Activated CD8-positive, alpha-beta T cell treated with anti-CD3 and anti-CD28 coated beads for 36 hours (primary cell): ENCODE data around the gene MTMR3. TPM values are rescaled to one million over a fixed set of nuclear protein-coding genes. Genes with fewer than 3 reads are reported as not detected.
A peak's percentile ranks its signal among the peaks of the same experiment; 100 is the strongest.

Experiments used
- ATAC-seq: fragments of 200-7000 bp; cut with Tn5 transposase; one replicate; pipeline ENCODE4 v1.10.0; 2021; ENCODE audit warnings: mild to moderate bottlenecking, moderate library complexity
- CTCF ChIA-PET: fragments of 350-600 bp; sonication (Branson Sonifier 250); formaldehyde crosslinking; loops from one replicate; lab custom pipeline; 2021; ENCODE audit warnings: antibody characterized with exemption; lab: Charles Lee
- POLR2A ChIA-PET: fragments of 350-600 bp; sonication (Branson Sonifier 250); formaldehyde crosslinking; loops from one replicate; lab custom pipeline; 2021; ENCODE audit warnings: antibody characterized with exemption; lab: Charles Lee
- DNase-seq: peaks from one replicate; pipeline ENCODE4 v3.0.0-alpha.2; 2020
- H3K27ac Mint-ChIP-seq: one replicate; pipeline ENCODE4 v1.8.0; 2021; ENCODE audit warnings: mild to moderate bottlenecking, mixed read lengths
- H3K27me3 Mint-ChIP-seq: one replicate; pipeline ENCODE4 v1.8.0; 2021; ENCODE audit warnings: mixed read lengths
- H3K36me3 Mint-ChIP-seq: one replicate; pipeline ENCODE4 v1.8.0; 2021; ENCODE audit warnings: low read depth, mixed read lengths
- H3K4me1 Mint-ChIP-seq: one replicate; pipeline ENCODE4 v1.8.0; 2021; ENCODE audit warnings: low read depth, mixed read lengths
- H3K4me3 Mint-ChIP-seq: one replicate; pipeline ENCODE4 v1.8.0; 2021; ENCODE audit warnings: mild to moderate bottlenecking, moderate library complexity, mixed read lengths
- H3K9me3 Mint-ChIP-seq: one replicate; pipeline ENCODE4 v1.8.0; 2021; ENCODE audit warnings: mixed read lengths
- intact Hi-C: fragments of 100-400 bp; cut with micrococcal nuclease; formaldehyde crosslinking; loops from one replicate; pipeline ENCODE4 v1.10.0; 2022
- total RNA-seq, 2 experiments: library from RNA; stranded (reverse); gene quantifications; one replicate each; pipeline ENCODE4 v1.2.3, GENCODE V29; 2021
- TF ChIP-seq, protein P1 (sequence below): fragments of 200-600 bp; IDR thresholded peaks from one replicate; pipeline ENCODE4 v1.8.0; 2022; ENCODE audit warnings: antibody characterized with exemption, mild to moderate bottlenecking

The MTMR3 gene
- total RNA-seq, 2 experiments from 2014 or later = 19.5 to 21.3 TPM

DNA sequence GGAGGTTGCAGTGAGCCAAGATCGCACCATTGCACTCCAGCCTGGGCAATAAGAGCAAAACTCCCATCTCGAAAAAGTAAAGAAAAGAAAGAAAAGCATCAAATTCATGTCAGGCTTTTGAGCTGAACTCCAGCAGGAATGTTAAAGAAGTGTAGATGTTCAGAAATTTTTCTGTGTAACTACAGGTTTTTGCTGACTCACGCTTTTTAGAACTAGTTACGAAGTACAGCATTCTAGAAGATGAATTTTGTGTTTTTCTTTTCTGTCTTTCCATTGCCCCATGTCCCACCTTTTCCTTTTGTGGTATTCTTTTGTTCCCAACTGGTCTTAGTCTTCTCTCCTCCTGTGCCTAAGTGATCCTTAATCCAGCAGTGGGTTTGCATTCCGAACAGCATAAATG lies 141.3 kb downstream of the MTMR3 start:
- TF ChIP-seq, protein P1, sequence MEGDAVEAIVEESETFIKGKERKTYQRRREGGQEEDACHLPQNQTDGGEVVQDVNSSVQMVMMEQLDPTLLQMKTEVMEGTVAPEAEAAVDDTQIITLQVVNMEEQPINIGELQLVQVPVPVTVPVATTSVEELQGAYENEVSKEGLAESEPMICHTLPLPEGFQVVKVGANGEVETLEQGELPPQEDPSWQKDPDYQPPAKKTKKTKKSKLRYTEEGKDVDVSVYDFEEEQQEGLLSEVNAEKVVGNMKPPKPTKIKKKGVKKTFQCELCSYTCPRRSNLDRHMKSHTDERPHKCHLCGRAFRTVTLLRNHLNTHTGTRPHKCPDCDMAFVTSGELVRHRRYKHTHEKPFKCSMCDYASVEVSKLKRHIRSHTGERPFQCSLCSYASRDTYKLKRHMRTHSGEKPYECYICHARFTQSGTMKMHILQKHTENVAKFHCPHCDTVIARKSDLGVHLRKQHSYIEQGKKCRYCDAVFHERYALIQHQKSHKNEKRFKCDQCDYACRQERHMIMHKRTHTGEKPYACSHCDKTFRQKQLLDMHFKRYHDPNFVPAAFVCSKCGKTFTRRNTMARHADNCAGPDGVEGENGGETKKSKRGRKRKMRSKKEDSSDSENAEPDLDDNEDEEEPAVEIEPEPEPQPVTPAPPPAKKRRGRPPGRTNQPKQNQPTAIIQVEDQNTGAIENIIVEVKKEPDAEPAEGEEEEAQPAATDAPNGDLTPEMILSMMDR = no peak
- H3K27me3 Mint-ChIP-seq = no peaks in the 10 kb centered on the region
- DNase-seq (no peak), ATAC-seq (no peak)
- H3K4me3 Mint-ChIP-seq = no peak overlapping the region
- intact Hi-C loops = no loop called here
- CTCF ChIA-PET = interaction anchor here (0.7 to 3.1 kb wide), 2 partner anchors 19 to 399 kb away, joined by 3 to 11 read pairs; no protein-coding TSS in a partner anchor
- H3K27ac Mint-ChIP-seq = no peak overlapping the region
- H3K4me1 Mint-ChIP-seq = peaks cover 12% of the 10 kb centered on the region
- POLR2A ChIA-PET = no interaction called here
- H3K9me3 Mint-ChIP-seq = no peaks in the 10 kb centered on the region
- peaks cover 33% of the 10 kb centered on the region for H3K36me3 Mint-ChIP-seq

DNA sequence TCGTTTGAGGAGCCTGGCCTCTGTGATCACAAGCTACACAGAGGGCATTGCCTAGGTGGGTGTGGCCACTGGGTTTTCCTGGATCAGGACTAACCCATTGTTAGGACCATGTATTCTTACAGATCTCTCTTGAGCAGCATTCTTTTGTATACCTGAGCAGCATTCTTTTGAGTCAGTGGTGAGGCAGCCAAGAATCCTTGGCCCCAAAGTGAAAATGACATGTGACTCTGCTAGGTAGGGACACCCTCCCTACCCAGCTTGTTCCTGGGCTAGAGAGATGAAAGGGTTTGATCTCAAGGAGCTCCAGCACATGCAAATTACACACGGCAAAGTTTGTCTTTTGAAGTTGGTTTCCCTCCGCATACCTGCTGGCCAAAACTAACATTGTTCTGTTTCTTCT lies 142.2 kb downstream of the MTMR3 start:
- POLR2A ChIA-PET = no interaction called here
- Mint-ChIP-seq H3K4me1 (peaks cover 12% of the 10 kb centered on the region), H3K27me3 (no peaks in the 10 kb centered on the region), H3K36me3 (peaks cover 27% of the 10 kb centered on the region), H3K9me3 (no peaks in the 10 kb centered on the region), H3K27ac (peak overlapping the region; percentile 7), H3K4me3 (no peak overlapping the region)
- DNase-seq (no peak), ATAC-seq (no peak)
- intact Hi-C loops = no loop called here
- TF ChIP-seq, protein P1 = no peak
- CTCF ChIA-PET = interaction anchor here (1.3 to 3.1 kb wide), 2 partner anchors 20 to 176 kb away, joined by 3 to 11 read pairs; no protein-coding TSS in a partner anchor

DNA sequence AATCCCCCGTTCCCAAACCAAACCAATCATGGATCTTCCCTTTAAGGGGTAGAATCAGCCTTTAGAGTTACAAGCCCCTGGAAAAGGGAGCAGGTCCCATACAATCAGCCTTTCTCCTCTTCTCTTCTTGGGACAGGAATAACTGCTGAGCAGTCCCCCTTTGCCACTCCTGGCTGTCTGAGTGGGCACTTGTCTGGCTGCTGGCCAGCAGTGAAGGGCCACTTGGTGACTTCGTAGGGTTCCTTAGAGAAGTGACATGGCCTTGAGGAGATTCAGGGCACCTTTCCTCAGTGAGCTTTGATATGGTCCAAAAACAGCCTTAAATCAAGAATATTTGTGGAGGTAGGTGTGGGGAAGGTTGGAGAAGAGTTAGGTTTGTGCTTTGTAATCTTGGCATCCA lies 143.8 kb downstream of the MTMR3 start:
- TF ChIP-seq, protein P1 = no peak
- H3K36me3 Mint-ChIP-seq = peaks cover 20% of the 10 kb centered on the region
- intact Hi-C loops = no loop called here
- CTCF ChIA-PET = interaction anchor here (2.5 kb wide), 1 partner anchor 21 kb away, joined by 15 read pairs; no protein-coding TSS in a partner anchor
- no peaks in the 10 kb centered on the region for H3K27me3 Mint-ChIP-seq
- ATAC-seq = no peak
- no peaks in the 10 kb centered on the region for H3K9me3 Mint-ChIP-seq
- no peak overlapping the region for H3K4me3 Mint-ChIP-seq
- H3K27ac Mint-ChIP-seq = no peak overlapping the region
- peaks cover 12% of the 10 kb centered on the region for H3K4me1 Mint-ChIP-seq
- POLR2A ChIA-PET = no interaction called here
- no peak for DNase-seq

DNA sequence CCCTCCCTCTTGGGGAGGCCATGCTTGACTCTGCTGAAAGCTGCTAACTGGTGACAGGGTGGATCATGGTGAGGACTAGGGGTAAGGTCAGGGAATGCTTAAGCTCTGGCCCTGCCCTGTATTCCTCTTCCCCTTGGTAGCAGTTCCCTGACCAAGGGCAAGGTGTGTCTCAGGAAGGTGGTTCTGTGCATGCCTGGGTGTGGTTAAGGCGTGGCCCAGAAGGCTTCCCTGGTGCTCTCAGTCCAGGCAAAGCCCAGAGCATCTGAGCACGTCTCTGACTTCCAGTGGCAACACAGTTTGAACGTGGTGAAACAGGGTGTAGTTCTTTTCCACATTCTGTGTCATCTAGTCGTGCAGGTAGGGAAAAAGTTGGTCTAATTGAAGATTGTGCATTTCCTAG lies 144.2 kb downstream of the MTMR3 start:
- CTCF ChIA-PET = interaction anchor here (2.5 kb wide), 1 partner anchor 22 kb away, joined by 15 read pairs; no protein-coding TSS in a partner anchor
- POLR2A ChIA-PET = no interaction called here
- TF ChIP-seq, protein P1 = no peak

DNA sequence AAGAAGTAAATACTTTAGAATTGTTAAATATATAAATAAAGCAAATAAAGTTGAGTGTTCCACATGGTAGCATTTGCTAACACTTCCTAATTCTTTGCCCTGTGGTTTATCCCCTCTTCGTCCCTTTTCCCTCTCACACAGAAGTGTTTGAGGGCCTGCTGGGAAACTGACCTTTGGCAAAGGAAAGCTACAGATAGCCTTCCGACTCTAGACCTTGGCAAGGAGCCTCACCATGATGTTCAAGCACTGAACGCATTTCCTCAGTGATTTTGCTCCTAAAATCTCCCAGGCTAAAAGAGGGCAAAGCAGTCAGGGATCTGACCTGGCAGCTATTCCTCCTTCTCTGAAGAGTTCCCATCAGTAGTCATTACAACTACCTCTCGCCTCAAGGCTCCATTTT lies 144.8 kb downstream of the MTMR3 start:
- DNase-seq (no peak), ATAC-seq (no peak)
- H3K9me3 Mint-ChIP-seq = no peaks in the 10 kb centered on the region
- ChIA-PET CTCF (interaction anchor here (2.5 kb wide), 1 partner anchor 22 kb away, joined by 15 read pairs; no protein-coding TSS in a partner anchor), POLR2A (no interaction called here)
- H3K4me3 Mint-ChIP-seq = no peak overlapping the region
- TF ChIP-seq, protein P1 = no peak
- peaks cover 10% of the 10 kb centered on the region for H3K4me1 Mint-ChIP-seq
- H3K27me3 Mint-ChIP-seq = no peaks in the 10 kb centered on the region
- intact Hi-C loops = no loop called here
- H3K27ac Mint-ChIP-seq = no peak overlapping the region
- peaks cover 18% of the 10 kb centered on the region for H3K36me3 Mint-ChIP-seq

More for the DNA sequence above, 144.2 kb downstream of the MTMR3 start:
- peaks cover 12% of the 10 kb centered on the region for H3K4me1 Mint-ChIP-seq
- H3K27me3 Mint-ChIP-seq = no peaks in the 10 kb centered on the region
- H3K36me3 Mint-ChIP-seq = peaks cover 18% of the 10 kb centered on the region
- no peak overlapping the region for H3K4me3 Mint-ChIP-seq
- ATAC-seq = no peak
- no peak for DNase-seq
- intact Hi-C loops = no loop called here
- no peak overlapping the region for H3K27ac Mint-ChIP-seq
- H3K9me3 Mint-ChIP-seq = no peaks in the 10 kb centered on the region
